ENCODE data around the gene OR2T10. TPM values are rescaled to one million over a fixed set of nuclear protein-coding genes. Genes with fewer than 3 reads are reported as not detected.

The OR2T10 gene
- polyA plus RNA-seq, 6 donors from 2014 or later = 0.08 to 0.96 (median 0.36) TPM; not detected in 3

DNA sequence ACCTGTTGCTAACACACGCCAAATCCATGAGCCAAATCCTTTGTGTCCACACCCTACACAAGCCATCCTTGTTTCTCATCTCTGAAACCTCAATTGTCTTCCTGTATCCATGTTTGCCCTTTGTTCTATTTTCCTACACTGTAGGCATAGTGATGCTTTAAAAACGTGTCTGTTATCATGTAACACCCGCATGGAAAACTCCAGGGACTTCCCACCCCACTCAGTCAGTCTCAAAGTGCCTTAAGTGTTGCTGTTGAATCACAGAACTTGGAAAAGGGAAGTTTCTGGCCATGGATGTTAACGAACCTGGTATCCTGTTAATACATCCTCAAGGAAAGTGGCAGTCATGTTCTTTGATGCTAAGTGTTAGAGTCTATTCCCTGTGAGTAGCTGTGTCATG, 27.7 kb upstream of the OR2T10 start:
- H3K9me3 Mint-ChIP-seq = no peaks in the 10 kb centered on the region
- H3K27ac Mint-ChIP-seq = no peak overlapping the region
- H3K27me3 Mint-ChIP-seq = peaks cover 0 to 4% (median 0%) of the 10 kb centered on the region in 3 donors
- no peak overlapping the region for H3K4me3 Mint-ChIP-seq
- ATAC-seq (ENCODE audit: low read depth in 2 of 2) (no peak), DNase-seq (no peak)
- H3K4me1 Mint-ChIP-seq = peaks cover 7 to 9% (median 9%) of the 10 kb centered on the region in 3 donors
- peaks cover 0 to 7% of the 10 kb centered on the region in 2 donors for H3K36me3 Mint-ChIP-seq

GRCh38 chr1:248622570-248623001, 25.1 kb upstream of the OR2T10 start:
- peak; percentile 86 for ATAC-seq (ENCODE audit: low read depth in 2 of 2)
- H3K9me3 Mint-ChIP-seq = no peaks in the 10 kb centered on the region
- H3K27me3 Mint-ChIP-seq = no peaks in the 10 kb centered on the region
- H3K36me3 Mint-ChIP-seq = no peaks in the 10 kb centered on the region
- peak; percentile 45 for DNase-seq
- H3K4me3 Mint-ChIP-seq = peak overlapping the region in 3 of 8 donors; percentile 0 to 51 (median 23)
- peak overlapping the region in 5 of 6 donors; percentile 56 to 96 (median 84) for H3K27ac Mint-ChIP-seq
- H3K4me1 Mint-ChIP-seq = peaks cover 9 to 16% (median 13%) of the 10 kb centered on the region in 3 donors

DNA sequence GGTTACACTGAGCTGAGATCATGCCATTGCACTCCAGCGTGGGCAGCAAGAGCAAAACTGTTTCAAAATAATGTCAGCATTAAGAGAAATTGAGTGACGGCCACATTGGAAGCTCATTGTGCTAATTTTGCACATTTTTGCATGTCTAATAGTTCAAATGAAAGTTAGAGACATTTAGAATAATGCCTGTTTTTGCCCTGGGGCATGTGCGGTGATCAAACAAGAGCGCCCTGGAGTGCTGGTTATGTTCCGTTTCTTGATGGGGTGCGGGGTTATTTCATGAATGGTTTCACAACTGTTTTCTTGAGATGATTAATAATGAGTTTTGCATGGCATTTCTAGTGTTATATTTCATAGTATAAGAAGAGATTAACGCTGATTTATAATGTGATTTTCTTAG, 24.3 kb upstream of the OR2T10 start:
- H3K4me3 Mint-ChIP-seq = no peak overlapping the region
- H3K27ac Mint-ChIP-seq = no peak overlapping the region
- H3K27me3 Mint-ChIP-seq = no peaks in the 10 kb centered on the region
- peaks cover 9 to 16% (median 13%) of the 10 kb centered on the region in 3 donors for H3K4me1 Mint-ChIP-seq
- ATAC-seq (ENCODE audit: low read depth in 2 of 2) (no peak), DNase-seq (no peak)
- no peaks in the 10 kb centered on the region for H3K9me3 Mint-ChIP-seq
- no peaks in the 10 kb centered on the region for H3K36me3 Mint-ChIP-seq

- Mint-ChIP-seq H3K9me3 (no peaks in the 10 kb centered on the region), H3K27ac (peak overlapping the region in 1 of 6 donors; percentile 57), H3K4me1 (peaks cover 9 to 16% (median 13%) of the 10 kb centered on the region in 3 donors), H3K36me3 (no peaks in the 10 kb centered on the region), H3K4me3 (no peak overlapping the region), H3K27me3 (no peaks in the 10 kb centered on the region)
- DNase-seq = peak; percentile 30
- ATAC-seq (ENCODE audit: low read depth in 2 of 2) = peak; percentile 21 to 29
These were observed 21.4 kb upstream of the OR2T10 start for GRCh38 chr1:248618878-248619277.

DNA sequence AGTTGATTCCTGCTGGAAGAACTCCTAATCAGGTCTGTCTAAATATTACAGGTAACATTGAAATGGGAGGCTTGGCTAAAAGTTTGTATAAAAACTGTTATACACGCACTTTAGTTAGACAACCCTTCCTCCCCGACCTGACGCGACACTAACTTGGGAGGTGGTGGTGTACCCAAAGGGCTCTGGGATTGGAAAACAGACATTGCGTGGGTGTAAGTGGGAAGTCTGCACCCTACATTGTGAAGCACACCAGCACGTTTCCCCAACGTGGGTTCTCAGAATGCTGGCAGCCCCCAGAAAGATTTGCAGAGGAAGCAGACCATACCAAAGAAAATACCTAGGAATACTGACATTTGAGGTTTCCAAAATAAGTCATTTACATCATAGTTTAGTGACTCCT, 20.6 kb upstream of the OR2T10 start:
- H3K27me3 Mint-ChIP-seq = no peaks in the 10 kb centered on the region
- H3K27ac Mint-ChIP-seq = peak overlapping the region in 1 of 6 donors; percentile 19
- ATAC-seq (ENCODE audit: low read depth in 2 of 2) (no peak), DNase-seq (no peak)
- H3K9me3 Mint-ChIP-seq = no peaks in the 10 kb centered on the region
- no peak overlapping the region for H3K4me3 Mint-ChIP-seq
- H3K4me1 Mint-ChIP-seq = peaks cover 7 to 16% (median 13%) of the 10 kb centered on the region in 3 donors
- H3K36me3 Mint-ChIP-seq = no peaks in the 10 kb centered on the region

GRCh38 chr1:248613742-248614141, 16.2 kb upstream of the OR2T10 start:
- H3K4me3 Mint-ChIP-seq = no peak overlapping the region
- H3K9me3 Mint-ChIP-seq = no peaks in the 10 kb centered on the region
- peak overlapping the region in 1 of 6 donors; percentile 57 for H3K27ac Mint-ChIP-seq
- no peaks in the 10 kb centered on the region for H3K27me3 Mint-ChIP-seq
- peaks cover 0 to 4% (median 3%) of the 10 kb centered on the region in 3 donors for H3K4me1 Mint-ChIP-seq
- ATAC-seq (ENCODE audit: low read depth in 2 of 2) (no peak), DNase-seq (no peak)
- no peaks in the 10 kb centered on the region for H3K36me3 Mint-ChIP-seq

GRCh38 chr1:248611883-248612414, 14.4 kb upstream of the OR2T10 start:
- no peaks in the 10 kb centered on the region for H3K27me3 Mint-ChIP-seq
- H3K36me3 Mint-ChIP-seq = no peaks in the 10 kb centered on the region
- no peaks in the 10 kb centered on the region for H3K4me1 Mint-ChIP-seq
- H3K4me3 Mint-ChIP-seq = no peak overlapping the region
- H3K27ac Mint-ChIP-seq = peak overlapping the region in 2 of 6 donors; percentile 21 to 49
- no peaks in the 10 kb centered on the region for H3K9me3 Mint-ChIP-seq
- DNase-seq (no peak), ATAC-seq (ENCODE audit: low read depth in 2 of 2) (no peak)

DNA sequence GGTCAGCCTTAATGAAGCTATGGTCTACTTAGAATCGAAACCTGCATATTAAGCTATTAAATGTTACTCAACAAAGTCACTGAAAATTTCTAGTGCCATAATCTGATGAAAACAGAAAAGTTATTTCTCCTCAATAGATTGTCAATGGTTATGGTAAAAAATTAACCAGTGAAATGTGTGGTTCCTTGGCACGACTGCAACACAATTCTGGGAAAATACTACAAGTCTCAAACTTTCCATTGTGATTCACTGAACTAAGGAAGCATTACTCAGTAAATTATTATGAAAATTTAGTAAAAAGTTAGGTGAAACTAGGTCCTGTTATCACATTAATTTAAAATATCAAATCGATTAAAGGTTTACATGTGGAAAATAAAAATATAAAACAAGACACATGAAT, 12.8 kb upstream of the OR2T10 start:
- no peak for DNase-seq
- ATAC-seq (ENCODE audit: low read depth in 2 of 2) = no peak
- H3K4me3 Mint-ChIP-seq = no peak overlapping the region
- no peaks in the 10 kb centered on the region for H3K4me1 Mint-ChIP-seq
- H3K9me3 Mint-ChIP-seq = no peaks in the 10 kb centered on the region
- no peak overlapping the region for H3K27ac Mint-ChIP-seq
- no peaks in the 10 kb centered on the region for H3K36me3 Mint-ChIP-seq
- no peaks in the 10 kb centered on the region for H3K27me3 Mint-ChIP-seq

DNA sequence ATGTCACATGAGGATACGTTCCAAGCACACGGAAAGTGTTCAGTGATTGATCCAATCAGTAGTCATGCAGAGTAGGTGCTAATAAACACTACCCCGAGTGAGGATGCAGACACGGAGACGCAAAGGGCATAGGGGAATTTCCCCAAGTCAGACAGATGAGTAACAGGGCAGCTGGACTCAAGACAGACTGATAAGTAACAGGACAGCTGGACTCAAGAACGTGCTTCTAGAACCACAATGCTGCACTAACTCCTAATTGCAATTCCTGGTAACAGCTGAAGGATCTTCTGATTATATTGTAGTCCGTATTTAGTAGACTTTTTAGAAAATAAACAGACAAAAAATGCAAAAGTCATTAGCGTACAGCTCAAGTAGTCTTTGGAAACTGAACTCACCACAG, 1.9 kb upstream of the OR2T10 start:
- no peak for ATAC-seq (ENCODE audit: low read depth in 2 of 2)
- Mint-ChIP-seq H3K27me3 (peaks cover 0 to 12% (median 10%) of the 10 kb centered on the region in 3 donors), H3K9me3 (peaks cover 0 to 3% (median 0%) of the 10 kb centered on the region in 7 donors), H3K4me1 (no peaks in the 10 kb centered on the region), H3K4me3 (no peak overlapping the region), H3K27ac (peak overlapping the region in 1 of 6 donors; percentile 32), H3K36me3 (no peaks in the 10 kb centered on the region)
- no peak for DNase-seq

DNA sequence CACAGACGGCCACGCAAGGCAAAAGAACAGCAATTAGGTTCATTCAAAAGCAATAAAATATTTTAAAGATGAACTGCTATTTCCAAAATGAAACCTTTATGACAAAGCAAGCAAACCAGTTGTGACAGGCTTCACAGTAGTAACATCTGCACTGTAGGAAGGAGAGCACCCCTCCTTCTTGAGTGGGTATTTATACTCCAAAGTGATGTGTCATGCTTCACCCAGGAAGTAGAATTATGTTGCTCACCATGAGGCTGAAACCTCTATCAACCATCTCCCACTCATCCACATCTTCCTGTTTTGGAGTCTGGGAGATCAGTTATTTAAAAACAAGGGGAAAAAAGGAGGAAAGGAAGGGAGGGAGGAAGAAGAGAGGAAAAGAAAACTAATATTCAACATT, 885 bp downstream of the OR2T10 start:
- peaks cover 0 to 13% (median 10%) of the 10 kb centered on the region in 3 donors for H3K27me3 Mint-ChIP-seq
- ATAC-seq (ENCODE audit: low read depth in 2 of 2) = no peak
- no peak overlapping the region for H3K4me3 Mint-ChIP-seq
- no peaks in the 10 kb centered on the region for H3K9me3 Mint-ChIP-seq
- H3K4me1 Mint-ChIP-seq = no peaks in the 10 kb centered on the region
- H3K36me3 Mint-ChIP-seq = peaks cover 0 to 8% of the 10 kb centered on the region in 2 donors
- DNase-seq = no peak
- H3K27ac Mint-ChIP-seq = no peak overlapping the region

- Mint-ChIP-seq H3K27ac (no peak overlapping the region), H3K9me3 (no peaks in the 10 kb centered on the region), H3K36me3 (peaks cover 0 to 8% of the 10 kb centered on the region in 2 donors), H3K4me3 (no peak overlapping the region), H3K27me3 (peaks cover 0 to 13% (median 10%) of the 10 kb centered on the region in 3 donors), H3K4me1 (peaks cover 0 to 6% (median 2%) of the 10 kb centered on the region in 3 donors)
- ATAC-seq (ENCODE audit: low read depth in 2 of 2) = no peak
- DNase-seq = no peak
These were observed 4.3 kb downstream of the OR2T10 start for GRCh38 chr1:248593226-248593625.

GRCh38 chr1:248592655-248593054, 4.8 kb downstream of the OR2T10 start:
- no peak for DNase-seq
- peaks cover 0 to 13% (median 10%) of the 10 kb centered on the region in 3 donors for H3K27me3 Mint-ChIP-seq

GRCh38 chr1:248590055-248590454, 7.4 kb downstream of the OR2T10 start:
- peaks cover 0 to 25% (median 18%) of the 10 kb centered on the region in 3 donors for H3K27me3 Mint-ChIP-seq
- H3K36me3 Mint-ChIP-seq = peaks cover 0 to 16% of the 10 kb centered on the region in 2 donors
- ATAC-seq (ENCODE audit: low read depth in 2 of 2) (no peak), DNase-seq (no peak)
- peaks cover 0 to 6% (median 2%) of the 10 kb centered on the region in 3 donors for H3K4me1 Mint-ChIP-seq
- H3K27ac Mint-ChIP-seq = no peak overlapping the region
- H3K9me3 Mint-ChIP-seq = no peaks in the 10 kb centered on the region
- H3K4me3 Mint-ChIP-seq = no peak overlapping the region

More at GRCh38 chr1:248592655-248593054, 4.8 kb downstream of the OR2T10 start:
- H3K36me3 Mint-ChIP-seq = peaks cover 0 to 8% of the 10 kb centered on the region in 2 donors
- no peaks in the 10 kb centered on the region for H3K9me3 Mint-ChIP-seq
- peaks cover 0 to 6% (median 2%) of the 10 kb centered on the region in 3 donors for H3K4me1 Mint-ChIP-seq
- ATAC-seq (ENCODE audit: low read depth in 2 of 2) = no peak
- no peak overlapping the region for H3K27ac Mint-ChIP-seq
- no peak overlapping the region for H3K4me3 Mint-ChIP-seq

GRCh38 chr1:248589334-248589733, 8.2 kb downstream of the OR2T10 start:
- peaks cover 0 to 16% of the 10 kb centered on the region in 2 donors for H3K36me3 Mint-ChIP-seq
- ATAC-seq (ENCODE audit: low read depth in 2 of 2) (no peak), DNase-seq (no peak)
- H3K27me3 Mint-ChIP-seq = peaks cover 0 to 31% (median 18%) of the 10 kb centered on the region in 3 donors
- H3K27ac Mint-ChIP-seq = peak overlapping the region in 1 of 6 donors; percentile 47
- H3K4me3 Mint-ChIP-seq = no peak overlapping the region
- no peaks in the 10 kb centered on the region for H3K9me3 Mint-ChIP-seq
- peaks cover 0 to 6% (median 2%) of the 10 kb centered on the region in 3 donors for H3K4me1 Mint-ChIP-seq

All from naive B cell (primary cell).